Measurements from ENCODE around the gene ACAN.

The ACAN gene

DNA sequence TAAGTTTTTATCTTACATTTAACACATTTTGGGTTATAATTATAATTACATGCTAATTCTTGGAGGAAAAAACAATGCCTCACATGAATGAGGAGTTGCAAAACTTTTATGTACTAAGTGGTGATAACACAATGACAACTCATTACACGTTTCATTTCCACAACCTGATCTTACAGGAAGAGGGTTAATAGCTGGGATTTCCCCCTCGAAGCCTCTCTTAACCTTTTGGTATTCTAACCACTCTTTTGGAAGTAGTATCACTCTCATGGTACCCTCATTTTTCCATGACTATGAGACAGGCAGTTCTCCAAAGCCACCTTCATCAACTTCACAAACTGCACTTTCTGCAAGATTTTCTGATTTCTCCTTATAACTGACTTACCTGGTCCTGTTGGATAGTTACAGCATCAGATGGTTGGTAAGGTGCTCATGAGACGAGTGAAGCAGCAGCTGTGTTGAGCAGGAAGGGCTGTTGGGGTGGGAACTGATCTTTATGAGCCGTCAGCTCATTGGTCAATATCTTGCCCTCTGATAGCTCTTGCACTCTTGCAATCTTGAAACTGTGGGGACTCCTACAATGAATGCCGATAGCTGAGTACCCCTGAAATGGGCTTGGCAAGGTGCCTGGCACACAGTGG is 41.6 kb downstream of the ACAN start:
- DNase-seq = no peak

- no peak for DNase-seq
Measured at GRCh38 chr15:88845616-88846015, 42.4 kb downstream of the ACAN start.

- DNase-seq = no peak
Measured at GRCh38 chr15:88847144-88847543, 43.9 kb downstream of the ACAN start.

- DNase-seq = no peak
Measured at GRCh38 chr15:88848203-88848602, 45.0 kb downstream of the ACAN start.

DNA sequence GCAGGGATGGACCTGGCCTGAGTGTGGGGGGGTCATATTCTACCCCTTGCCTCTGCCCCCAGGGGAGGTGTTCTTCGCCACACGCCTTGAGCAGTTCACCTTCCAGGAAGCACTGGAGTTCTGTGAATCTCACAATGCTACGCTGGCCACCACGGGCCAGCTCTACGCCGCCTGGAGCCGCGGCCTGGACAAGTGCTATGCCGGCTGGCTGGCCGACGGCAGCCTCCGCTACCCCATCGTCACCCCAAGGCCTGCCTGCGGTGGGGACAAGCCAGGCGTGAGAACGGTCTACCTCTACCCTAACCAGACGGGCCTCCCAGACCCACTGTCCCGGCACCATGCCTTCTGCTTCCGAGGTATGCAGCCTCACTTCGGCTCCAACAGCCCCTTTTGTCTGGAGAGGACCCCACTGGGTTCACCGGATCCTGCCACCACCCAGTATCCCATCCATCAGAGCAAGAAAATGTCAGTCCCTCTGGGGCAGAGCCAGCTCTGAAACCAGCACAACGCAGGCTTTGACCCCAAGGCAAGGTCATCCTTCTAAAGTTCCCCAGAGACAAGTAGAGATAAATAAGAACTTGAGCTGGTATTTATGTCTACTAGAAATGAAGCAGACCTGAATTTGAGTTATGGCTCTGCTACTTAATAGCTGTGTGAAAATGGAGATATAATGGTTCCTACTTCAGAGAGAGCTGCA is 46.3 kb downstream of the ACAN start:
- no peak for DNase-seq

DNA sequence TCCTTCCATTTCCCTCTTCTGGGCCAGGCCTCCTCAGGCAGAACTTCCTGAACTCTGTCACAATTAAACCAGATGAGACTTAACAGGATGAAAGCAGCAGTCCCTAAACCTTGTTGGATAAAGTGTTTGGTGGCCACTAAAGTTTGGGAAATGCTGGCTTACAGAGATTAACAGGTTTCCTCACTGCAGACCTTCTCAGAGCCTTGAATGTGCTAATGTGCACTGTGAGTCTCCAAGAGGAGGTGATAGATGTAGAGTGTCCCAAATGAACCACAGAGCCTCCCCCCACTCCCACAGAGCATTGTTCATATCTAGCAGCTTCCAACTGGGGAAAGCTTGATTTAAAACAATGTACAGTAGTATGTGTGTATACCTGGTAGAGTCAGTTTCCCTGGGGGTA is 49.2 kb downstream of the ACAN start:
- DNase-seq = no peak

DNA sequence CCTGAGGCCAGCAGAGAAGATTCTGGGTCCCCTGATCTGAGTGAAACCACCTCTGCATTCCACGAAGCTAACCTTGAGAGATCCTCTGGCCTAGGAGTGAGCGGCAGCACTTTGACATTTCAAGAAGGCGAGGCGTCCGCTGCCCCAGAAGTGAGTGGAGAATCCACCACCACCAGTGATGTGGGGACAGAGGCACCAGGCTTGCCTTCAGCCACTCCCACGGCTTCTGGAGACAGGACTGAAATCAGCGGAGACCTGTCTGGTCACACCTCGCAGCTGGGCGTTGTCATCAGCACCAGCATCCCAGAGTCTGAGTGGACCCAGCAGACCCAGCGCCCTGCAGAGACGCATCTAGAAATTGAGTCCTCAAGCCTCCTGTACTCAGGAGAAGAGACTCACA is 55.7 kb downstream of the ACAN start:
- DNase-seq = no peak

DNA sequence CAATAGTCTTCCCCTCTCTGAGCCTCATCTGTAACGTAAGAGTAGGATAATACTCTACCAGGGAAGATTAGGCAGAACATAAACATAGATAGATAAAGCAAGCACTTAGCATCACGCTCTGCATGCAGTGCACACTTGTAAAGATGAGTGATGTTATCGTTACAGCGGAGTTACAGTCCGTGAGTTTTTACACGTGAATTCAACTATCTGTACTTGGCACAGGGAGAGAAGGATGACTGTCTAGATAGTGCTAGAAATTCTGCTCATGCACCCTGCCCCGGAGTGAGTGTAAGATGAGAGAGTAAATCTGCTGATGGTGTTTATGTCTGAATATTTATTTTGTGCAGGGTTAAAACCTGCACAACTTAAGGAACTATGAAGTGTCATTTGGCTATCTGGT is 56.3 kb downstream of the ACAN start:
- no peak for DNase-seq

GRCh38 chr15:88860212-88860611 is 57.0 kb downstream of the ACAN start:
- DNase-seq = no peak

DNA sequence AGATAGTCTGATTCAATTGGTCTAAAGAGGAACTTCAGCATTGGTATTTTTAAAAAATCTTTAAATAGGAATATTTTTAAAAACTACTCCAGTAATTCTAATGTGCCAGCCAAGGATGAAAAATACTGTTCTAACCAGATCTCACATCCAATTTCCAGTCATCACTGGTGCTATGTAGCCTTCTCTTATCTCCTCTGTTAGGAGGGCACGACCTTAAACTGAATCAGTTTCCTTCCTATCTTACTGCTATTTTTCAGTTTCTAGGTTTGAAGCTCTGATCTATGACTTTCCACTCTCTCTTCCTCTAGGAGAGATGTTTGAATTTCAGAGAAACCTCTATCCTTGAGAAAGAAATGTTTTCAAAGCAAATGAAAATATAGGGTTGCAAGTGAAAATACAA is 60.2 kb downstream of the ACAN start:
- no peak for DNase-seq

- no peak for DNase-seq
Measured at GRCh38 chr15:88864861-88865497, 61.7 kb downstream of the ACAN start.

DNA sequence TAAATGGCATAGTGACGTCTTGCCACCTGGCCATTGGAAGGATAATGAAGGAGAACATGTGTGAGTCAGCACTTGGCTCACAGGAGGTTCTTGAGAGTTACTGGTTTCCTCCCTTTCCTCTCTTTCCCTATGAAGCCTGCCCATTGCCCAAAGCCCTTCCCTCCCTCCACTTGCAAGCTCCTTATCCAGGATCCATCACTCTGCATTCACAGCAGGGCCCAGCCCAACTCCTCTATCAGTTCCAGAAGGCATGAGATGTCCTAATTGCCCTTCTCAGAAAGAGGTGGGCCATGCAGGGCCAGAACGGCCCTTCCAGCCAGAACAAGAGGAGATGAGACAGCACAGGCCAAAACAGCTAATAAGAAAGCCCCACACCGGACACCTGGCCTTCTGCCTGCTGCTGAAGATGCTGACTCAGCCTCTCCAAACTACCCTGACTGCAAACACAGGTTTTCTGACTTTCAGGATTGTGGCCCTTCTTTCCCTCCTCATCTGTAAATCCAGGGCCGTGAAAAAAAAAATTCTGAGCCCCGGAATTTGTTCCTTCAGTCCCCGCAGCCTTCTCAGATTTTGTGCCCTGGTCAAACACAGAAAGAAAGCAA is 62.4 kb downstream of the ACAN start:
- DNase-seq = no peak

DNA sequence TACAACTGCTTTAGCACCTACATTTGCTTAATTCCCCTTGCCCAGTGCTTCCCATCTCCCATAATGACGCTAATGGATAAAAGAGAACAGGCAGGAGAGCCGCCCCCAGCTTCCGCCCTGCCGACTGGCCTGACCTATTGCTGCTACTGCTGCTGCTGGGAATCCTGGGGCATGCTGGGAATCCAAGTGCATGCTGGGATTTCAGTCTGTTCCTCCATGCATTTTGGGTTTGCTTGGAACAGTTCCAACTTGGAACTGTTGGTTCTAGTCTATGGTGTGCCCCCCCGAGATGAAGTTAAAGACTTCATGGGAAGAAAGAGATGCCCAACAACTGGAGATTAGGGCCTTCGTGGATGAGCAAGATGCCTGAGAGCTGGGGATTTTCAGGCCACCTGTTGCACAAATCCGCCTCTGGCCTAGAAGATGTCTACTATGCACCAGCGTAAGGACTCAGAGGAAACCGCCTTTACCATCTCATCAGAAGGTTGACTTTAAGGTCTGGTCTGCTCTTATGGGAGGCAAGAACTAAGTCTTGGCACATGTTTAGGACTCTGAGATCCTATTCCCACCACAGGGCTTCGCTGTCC is 63.2 kb downstream of the ACAN start:
- DNase-seq = no peak

DNA sequence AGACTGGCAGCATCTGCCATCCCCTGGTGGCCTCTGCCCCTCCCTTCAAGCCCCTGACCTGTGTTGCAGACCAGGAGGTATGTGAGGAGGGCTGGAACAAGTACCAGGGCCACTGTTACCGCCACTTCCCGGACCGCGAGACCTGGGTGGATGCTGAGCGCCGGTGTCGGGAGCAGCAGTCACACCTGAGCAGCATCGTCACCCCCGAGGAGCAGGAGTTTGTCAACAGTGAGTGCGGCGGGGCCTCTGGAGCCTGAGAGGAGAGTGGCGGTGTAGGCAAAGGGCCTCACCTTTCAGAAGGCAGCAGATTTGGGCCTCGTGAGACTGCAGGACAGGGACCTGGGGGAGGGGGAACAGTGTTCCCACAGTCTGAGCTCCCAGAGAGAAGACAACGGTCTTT is 68.1 kb downstream of the ACAN start:
- no peak for DNase-seq

- DNase-seq = no peak
Measured at GRCh38 chr15:88872106-88872505, 68.9 kb downstream of the ACAN start.

- DNase-seq = no peak
Measured at GRCh38 chr15:88872706-88873105, 69.5 kb downstream of the ACAN start.

GRCh38 chr15:88873786-88874185 is 70.5 kb downstream of the ACAN start:
- DNase-seq = no peak

GRCh38 chr15:88874275-88874674 is 71.0 kb downstream of the ACAN start:
- DNase-seq = no peak

- DNase-seq = no peak
Measured at GRCh38 chr15:88874684-88875083, 71.4 kb downstream of the ACAN start.

- no peak for DNase-seq
Measured at GRCh38 chr15:88876573-88876972, 73.3 kb downstream of the ACAN start.

DNA sequence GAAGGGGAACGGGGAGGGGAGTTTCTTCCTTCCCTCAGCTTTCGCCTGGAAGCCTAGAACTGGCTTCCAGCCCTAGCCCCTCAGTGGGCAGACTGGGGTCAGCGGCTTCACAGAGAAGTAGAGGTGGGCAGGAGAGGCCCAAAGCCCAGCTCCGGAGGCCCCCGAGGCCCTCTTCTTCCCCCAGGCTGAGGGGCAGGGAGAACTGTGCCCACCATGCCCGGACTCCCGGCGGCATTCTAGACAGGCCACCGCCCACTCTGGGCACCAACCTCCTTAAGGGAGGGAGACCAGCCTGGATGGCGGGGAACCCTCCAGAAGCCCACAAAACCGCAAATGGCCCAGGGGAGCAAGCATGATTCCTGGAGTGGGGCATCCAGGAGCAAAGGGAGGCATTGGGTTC is 74.2 kb downstream of the ACAN start:
- no peak for DNase-seq

DNA sequence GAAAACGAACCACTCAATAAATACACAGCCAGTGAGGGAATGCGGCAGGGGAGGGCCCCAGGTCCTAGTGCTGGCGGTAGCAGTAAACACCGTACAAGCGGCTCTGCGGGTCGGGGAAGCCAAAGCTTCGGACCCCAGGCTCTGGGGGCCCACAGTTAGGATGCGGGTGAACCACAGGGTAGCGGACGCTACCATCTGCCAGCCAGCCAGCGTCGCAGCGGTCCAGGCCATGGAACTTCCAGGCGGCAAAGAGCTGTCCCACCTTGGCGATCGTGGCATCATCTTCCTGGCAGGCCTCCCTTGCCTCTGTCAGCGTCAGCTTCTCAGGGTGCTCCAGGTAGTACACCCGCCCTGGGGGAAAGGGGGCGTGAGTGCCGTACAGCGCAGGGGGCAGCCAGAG is 74.7 kb downstream of the ACAN start:
- DNase-seq = no peak

- peak; percentile 20 to 26 for DNase-seq
Measured at GRCh38 chr15:88878720-88879184, 75.5 kb downstream of the ACAN start.

Measured in activated CD4-positive, alpha-beta T cell treated with anti-CD3 and anti-CD28 coated beads for 4 hours (primary cell).